HG03064 (cell line): ENCODE results near the gene S1PR5.
"Not testable (repeated sequence)": the region's sequence is repeated elsewhere in the genome, so short reads cannot be mapped to it uniquely, and the experiment has no call there.

Experiments
- ATAC-seq: cut with Tn5 transposase; IDR thresholded peaks from one replicate; pipeline ENCODE4 v1.9.1; 2021; ENCODE audit warnings: low read depth; ENCODE audit not compliant: unreplicated experiment

S1PR5 gene

GRCh38 chr19:10517361-10517759 lies at the start of gene S1PR5:
TSS of gene S1PR5 (minus strand) at chr19:10517447. CDS start at chr19:10515011, 2,436 bp downstream.
- ATAC-seq, result no peak

- no peak for ATAC-seq
Observed at GRCh38 chr19:10566658-10567410, 49.6 kb upstream of the S1PR5 start.

GRCh38 chr19:10566408-10566657 lies 49.1 kb upstream of the S1PR5 start:
- no peak for ATAC-seq

GRCh38 chr19:10565567-10566407 lies 48.5 kb upstream of the S1PR5 start, which contains the start of gene KRI1:
TSS of gene KRI1 (minus strand) at chr19:10566010. CDS start at chr19:10565999, 11 bp downstream.
- no peak for ATAC-seq

GRCh38 chr19:10565028-10565566 lies 47.9 kb upstream of the S1PR5 start:
- no peak for ATAC-seq

GRCh38 chr19:10562609-10563008 lies 45.4 kb upstream of the S1PR5 start:
- no peak for ATAC-seq

- ATAC-seq, result no peak
Observed at GRCh38 chr19:10560154-10560553, 42.9 kb upstream of the S1PR5 start.

- no peak for ATAC-seq
Observed at GRCh38 chr19:10557603-10558197, 40.5 kb upstream of the S1PR5 start.

GRCh38 chr19:10555610-10555973 lies 38.3 kb upstream of the S1PR5 start:
- no peak for ATAC-seq

GRCh38 chr19:10554760-10555609 lies 37.7 kb upstream of the S1PR5 start:
- ATAC-seq, result no peak

GRCh38 chr19:10553943-10554381 lies 36.7 kb upstream of the S1PR5 start:
- no peak for ATAC-seq

GRCh38 chr19:10553087-10553667 lies 35.9 kb upstream of the S1PR5 start:
- no peak for ATAC-seq

GRCh38 chr19:10552510-10553053 lies 35.3 kb upstream of the S1PR5 start:
- no peak for ATAC-seq

GRCh38 chr19:10551698-10552301 lies 34.6 kb upstream of the S1PR5 start:
- ATAC-seq, result no peak

- ATAC-seq, result not testable (repeated sequence)
Observed at GRCh38 chr19:10551006-10551405, 33.8 kb upstream of the S1PR5 start.

- no peak for ATAC-seq
Observed at GRCh38 chr19:10550336-10550735, 33.1 kb upstream of the S1PR5 start.

GRCh38 chr19:10549733-10550132 lies 32.5 kb upstream of the S1PR5 start:
- ATAC-seq, result no peak

- no peak for ATAC-seq
Observed at GRCh38 chr19:10548746-10549276, 31.6 kb upstream of the S1PR5 start.

- ATAC-seq, result no peak
Observed at GRCh38 chr19:10546817-10547216, 29.6 kb upstream of the S1PR5 start.
